ENCODE data around the gene PTCRA.
"Not testable (repeated sequence)": the region's sequence is repeated elsewhere in the genome, so short reads cannot be mapped to it uniquely, and the experiment has no call there.

The PTCRA gene

DNA sequence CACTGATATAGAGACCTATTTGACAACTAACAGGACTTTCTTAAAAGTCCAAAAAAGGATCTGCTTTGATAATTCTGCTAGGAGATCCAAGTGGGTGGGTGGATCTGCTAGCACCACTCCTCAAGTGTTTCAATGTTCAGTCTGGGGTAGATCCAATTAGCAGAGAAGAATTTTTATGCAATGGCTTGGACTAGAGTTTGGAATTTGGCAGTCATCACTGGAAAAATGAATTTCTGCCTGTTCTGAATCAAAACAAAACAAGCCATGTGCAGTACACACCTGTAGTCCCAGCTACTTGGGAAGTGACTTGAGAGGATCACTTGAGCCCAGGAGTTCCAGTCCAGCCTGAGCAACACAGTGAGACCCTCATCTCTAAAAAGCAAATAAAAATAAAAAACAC is 32.1 kb downstream of the PTCRA start:
- DNase-seq: no peak

DNA sequence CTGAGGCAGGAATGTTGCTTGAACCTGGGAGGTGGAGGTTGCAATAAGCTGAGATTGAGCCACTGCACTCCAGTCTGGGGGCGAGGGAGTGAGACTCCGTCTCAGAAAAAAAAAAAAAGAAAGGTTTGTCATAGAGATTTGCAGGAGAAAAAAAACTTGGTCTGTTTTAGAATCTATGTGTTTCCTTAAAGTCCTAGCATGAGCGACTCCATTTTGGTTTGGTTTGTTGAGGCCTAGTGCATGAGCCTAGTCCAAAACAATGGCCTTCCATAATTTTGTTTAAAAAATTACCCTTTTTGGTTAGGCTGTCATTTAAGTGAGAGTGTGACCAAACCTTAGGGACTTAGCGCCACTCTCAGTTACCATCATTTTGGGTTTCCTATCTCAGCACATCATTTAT is 36.5 kb downstream of the PTCRA start:
- DNase-seq: no peak

DNA sequence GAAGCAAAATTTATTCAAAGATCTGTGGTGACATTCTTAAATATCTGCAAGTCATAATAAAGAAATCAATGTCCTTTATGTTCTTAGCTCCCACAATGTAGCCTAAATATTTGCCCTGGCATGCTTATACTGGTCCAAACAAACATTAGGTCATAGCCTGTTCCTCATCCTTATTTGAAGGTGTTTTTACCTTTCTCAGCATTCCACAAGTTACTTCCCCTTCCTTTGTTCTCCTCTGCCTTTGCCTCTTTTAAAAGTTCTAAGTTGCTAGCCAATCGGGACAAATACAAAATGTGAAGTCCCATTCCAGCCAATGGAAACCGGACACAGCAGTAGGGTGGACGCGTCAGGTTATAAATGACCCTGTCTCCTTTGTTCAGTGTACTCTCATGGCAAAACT is 38.6 kb downstream of the PTCRA start:
- not testable (repeated sequence) for DNase-seq

DNA sequence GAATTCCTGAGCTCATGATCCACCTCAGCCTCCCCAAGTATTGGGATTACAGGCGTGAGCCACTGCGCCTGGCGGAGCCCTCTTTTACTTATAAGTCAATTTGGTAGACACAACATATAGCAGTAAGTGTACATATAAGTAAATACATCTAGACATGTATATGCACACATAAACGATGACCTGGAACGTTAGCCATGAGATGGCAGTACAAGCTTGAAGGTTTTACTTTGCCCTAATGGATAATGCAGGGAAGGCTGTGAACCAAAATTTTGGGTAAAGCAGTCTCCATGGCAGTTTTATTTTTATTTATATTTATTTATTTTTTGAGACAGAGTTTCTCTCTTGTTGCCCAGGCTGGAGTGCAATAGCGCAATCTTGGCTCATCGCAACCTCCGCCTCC is 42.3 kb downstream of the PTCRA start:
- DNase-seq: no peak

DNA sequence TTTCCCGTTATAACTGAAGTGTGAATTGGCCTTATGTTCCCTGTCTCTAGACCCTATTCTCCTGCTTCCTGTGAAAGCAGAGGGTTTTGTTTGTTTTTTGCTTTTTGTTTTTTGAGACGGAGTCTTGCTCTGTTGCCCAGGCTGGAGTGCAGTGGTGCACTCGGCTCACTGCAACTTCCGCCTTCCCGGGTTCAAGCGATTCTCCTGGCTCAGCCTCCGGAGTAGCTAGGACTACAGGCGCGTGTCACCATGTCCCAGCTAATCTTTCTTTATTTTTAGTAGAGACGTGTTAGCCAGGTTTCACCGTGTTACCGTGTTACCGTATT is 44.0 kb downstream of the PTCRA start:
- DNase-seq: no peak

DNA sequence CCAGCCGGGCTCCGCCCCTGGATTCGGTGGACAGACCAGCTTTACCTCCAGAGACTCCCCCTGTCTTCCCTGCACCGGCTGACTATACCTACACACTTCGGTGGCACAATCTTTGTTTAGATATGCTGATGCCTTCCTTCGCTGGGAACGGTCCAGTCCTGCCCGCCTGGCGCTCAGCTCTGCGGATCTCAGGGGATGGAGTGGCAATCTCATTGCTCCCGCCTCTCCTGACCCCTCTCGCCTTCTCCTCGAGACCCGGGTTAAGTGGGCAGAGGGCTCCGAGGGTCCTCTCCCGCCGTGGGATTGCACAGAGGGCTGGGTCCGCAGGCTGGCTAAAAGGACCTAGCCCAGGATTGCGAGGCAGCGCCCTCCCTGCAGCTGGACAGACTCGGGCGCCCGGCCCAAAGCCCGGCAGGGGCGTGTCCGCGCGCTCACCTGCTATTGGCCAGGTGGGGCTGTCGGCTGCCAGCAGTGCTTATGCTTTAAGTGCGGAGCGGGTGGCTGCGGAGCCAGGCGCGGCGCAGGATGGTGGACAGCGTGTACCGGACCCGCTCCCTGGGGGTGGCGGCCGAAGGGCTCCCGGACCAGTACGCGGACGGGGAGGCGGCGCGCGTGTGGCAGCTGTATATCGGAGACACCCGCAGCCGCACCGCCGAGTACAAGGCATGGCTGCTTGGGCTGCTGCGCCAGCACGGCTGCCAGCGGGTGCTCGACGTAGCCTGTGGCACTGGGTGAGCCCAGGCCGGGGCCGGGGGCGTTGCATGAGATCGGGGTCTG is 44.6 kb downstream of the PTCRA start, which contains the start of gene GNMT:
Gene GNMT (plus strand): TSS at position 512 of the 777 bp plus-strand sequence. CDS start 14 bp downstream, at position 526.
- peak; percentile 12 to 15 for DNase-seq

DNA sequence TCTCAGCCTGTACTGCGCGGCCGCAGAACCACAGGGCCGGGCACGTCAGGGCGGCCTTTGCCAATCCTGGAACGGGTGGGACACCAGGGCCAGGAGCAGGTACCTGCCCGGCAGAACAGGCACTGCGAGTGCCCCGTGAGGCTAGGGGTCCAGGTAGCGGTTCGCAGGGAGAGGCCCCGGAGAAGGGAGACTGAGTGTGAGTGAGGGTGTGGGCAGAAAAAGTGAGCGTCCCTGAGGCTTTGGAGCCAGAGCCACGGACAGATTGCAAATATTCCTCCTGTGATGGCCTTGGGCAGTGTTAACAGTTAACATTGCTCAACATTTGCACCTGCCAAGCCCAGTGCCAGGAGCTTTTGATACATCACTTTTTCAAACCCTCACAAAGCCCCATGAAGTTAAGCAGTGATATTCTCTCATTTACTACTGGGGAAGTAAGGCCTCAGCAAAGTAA is 45.2 kb downstream of the PTCRA start:
- DNase-seq: no peak

DNA sequence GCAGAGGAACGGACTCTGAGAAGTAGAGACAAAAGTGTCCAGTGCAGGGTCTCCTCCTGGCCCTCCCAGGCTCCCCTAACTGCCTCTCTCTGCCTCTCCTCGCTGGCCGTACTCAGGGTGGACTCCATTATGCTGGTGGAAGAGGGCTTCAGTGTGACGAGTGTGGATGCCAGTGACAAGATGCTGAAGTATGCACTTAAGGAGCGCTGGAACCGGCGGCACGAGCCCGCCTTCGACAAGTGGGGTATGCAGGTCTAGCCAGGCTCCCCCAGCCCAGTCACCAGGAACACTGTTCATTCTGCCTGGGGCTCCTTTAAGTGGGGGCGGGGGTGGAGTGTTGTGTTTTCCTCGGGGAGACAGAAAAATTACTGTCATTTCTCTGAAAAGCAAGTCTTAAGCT is 46.2 kb downstream of the PTCRA start:
- no peak for DNase-seq

DNA sequence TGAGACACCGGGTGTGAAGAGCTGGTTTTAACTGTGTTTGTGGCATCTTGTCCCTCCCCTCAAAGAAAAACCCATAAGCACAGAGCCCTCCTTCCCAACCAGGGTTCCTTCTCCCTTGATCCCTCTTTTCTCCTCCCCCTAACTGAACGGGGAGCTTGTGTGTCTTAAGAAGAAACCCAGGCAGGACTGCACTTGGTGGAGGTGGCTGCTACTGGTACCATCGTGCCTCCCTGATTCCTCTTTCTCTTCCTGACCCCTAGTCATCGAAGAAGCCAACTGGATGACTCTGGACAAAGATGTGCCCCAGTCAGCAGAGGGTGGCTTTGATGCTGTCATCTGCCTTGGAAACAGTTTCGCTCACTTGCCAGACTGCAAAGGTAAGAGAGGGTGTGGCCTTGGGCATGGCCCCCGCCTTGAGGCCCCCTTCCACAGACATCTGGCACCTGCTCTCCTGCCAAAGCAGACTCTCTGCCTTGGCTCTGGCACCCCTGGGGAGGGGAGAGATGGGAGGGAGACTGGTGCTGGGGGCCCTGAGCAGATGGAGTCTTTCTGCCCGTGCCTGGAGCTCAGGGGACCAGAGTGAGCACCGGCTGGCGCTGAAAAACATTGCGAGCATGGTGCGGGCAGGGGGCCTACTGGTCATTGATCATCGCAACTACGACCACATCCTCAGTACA is 46.8 kb downstream of the PTCRA start:
- no peak for DNase-seq

DNA sequence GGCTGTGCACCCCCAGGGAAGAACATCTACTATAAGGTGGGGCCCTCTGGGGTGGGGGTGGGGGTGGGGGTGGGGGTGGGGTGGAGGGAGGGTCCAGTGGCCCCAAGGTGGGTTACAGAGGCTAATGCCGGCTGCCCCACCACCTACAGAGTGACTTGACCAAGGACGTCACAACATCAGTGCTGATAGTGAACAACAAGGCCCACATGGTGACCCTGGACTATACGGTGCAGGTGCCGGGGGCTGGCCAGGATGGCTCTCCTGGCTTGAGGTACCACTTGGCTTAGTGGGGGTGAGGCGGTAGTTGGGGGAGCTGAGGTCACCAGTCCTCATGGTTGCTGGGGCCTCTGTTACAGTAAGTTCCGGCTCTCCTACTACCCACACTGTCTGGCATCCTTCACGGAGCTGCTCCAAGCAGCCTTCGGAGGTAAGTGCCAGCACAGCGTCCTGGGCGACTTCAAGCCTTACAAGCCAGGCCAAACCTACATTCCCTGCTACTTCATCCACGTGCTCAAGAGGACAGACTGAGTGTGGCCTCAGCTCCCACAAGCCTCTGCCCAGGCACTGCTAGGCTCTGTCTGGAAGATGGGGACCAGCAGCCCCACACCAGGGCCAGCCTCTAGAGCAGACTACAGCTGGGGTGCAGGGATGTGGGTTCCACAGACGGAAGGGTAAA is 47.5 kb downstream of the PTCRA start:
- DNase-seq: no peak

DNA sequence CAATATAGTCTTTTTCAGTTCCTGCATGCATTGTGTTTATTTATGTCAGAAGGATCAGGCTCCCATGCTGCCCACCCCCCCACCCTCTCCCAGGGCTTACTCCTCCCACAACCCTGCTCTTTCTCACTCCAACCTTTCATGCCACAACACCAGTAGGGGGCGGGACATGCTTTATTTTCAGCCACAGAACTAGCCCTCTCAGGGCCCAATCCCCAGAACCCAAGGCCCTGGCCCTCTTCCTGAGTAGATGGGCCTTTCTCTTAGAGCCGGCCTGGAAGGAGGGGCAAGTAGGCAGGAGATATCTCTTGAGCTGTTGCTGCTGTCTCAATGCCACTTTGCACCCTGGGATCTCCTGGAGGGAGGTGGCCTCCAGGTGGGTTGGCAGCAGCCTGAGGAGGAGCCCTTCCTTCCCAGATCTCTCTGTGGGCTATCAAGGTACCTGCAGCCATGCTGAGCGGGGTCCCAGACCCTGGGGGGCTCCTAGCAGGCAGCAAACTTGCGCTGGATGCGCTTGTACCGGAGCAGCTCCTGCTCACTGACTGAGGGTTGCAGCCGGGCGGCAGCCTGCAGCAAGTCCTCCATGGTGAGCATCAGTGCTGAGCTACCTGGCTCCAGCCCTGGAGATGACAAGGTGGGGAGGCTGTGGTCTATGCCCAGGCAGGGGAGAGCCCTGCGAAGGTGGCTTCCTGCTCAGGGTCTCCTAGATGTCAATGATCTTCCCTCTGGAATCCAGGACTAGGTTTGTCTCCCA is 48.2 kb downstream of the PTCRA start:
- peak; percentile 25 to 31 for DNase-seq

DNA sequence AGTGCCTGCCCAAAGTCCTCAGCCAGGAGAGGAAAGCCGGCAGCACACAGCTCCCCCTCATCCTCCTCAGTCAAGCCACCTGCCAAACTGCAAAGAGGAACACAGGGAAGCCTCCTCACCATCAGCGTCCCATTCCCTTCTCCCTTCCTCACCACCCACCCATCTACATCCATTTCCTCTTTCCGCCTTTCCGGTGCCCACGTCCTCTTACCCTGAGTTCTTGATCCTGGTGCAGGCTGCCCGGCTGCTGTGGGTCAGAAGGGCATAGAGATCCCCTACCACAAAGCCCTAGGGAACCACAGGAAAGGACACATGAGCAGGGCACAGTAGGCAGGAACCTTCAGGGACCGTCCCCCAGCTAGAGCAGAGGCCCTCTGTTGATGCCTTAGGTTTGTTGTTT is 50.7 kb downstream of the PTCRA start:
- DNase-seq: no peak

DNA sequence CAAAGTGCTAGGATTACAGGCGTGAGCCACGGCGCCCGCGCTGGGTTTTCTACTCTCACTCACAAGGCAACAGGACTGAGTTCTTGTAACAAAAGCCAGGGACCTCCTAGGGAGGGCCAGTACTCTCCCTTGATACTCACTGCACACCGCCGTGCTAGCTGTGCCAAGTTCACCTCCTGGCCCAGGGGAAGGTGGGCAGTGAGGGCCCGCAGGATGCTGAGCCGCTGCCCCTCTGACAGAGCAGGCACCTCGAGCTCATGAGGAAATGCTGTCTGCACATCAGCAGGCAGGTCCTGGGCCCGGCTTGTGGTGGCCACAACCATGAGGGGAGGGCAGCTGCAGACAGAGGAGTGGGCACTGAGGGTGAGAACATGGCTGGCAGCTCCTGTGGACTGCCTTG is 51.4 kb downstream of the PTCRA start:
- no peak for DNase-seq

DNA sequence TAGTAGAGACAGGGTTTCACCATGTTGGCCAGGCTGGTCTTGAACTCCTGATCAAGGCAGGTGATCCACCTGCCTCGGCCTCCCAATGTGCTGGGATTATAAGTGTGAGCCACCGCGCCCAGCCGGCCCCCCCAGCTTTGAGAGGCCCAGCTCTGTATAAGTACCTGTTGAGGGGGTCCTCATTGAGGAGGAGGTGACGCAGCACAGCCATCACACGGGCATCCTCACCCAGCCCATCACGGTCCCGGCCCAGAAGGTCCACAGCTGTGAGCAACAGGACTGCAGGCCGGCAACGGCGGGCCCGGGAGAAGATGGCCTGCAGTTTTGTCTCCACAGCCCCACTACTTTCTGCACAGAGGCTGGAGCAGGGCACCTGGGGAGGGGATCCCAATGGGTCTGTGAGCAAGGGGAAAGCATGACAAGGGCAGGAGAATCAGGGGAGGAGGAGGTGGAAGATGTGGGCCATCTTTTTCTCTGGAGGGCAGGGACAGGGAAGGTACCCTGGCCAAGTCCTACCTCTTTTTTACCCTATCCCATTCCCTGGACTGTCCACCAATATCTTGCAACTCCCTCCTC is 52.4 kb downstream of the PTCRA start:
- DNase-seq: no peak

DNA sequence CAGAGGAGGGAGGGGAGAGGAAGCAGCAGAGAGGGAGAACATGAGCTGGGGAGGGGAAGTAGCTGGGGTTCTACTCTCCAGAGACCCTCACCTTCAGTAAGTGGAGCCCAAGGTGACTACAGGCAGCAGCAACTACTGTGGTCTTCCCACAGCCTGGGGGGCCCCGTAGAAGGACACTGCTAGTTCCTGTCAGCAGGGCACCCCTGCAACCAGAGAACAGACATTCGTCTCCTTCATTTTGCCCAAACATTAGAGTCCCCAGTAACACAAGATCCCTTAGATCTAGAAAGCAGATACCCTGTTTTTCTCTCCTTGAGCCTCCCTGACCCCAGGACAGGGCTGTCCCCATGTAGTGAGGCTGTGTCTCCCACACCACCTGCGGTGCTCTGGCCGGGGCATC is 52.9 kb downstream of the PTCRA start:
- DNase-seq: no peak

DNA sequence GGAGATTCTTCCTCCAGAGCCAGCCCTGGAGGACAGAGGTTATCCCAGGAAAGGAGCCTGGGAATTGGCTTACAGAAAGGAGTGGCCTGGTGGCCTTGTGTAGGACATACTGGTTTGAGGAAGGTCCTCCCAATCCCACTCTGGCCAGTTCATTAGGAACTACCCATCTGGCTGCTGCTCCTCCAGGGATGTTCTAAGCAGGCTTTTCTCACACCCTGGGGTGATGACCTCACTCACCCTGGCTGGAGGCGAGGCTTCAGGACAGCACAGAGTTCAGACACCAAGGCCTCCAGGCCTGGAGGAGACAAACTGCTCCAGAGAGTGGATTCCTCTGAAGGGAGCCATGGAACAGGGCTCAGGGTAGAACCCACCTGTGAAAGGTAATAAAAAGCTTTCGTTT is 53.6 kb downstream of the PTCRA start:
- DNase-seq: no peak

DNA sequence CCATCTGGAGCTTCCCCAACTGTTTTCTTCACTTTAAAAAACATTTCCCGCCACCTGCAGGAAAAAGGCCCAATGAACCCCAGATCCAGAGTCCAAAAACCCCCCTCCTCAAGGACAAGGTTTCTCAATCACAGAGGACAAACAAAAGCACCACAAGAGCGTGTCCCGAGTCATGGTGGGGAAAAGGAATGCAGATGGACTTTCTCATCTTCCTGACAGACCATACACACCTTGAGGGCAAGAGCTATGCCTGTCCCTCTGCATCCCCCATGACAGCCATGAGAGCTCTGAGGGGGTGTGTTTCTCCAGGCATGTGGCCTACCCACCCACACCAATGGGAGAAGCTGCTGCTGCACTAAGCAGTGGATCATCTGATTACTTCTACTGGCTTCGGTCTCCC is 54.1 kb downstream of the PTCRA start:
- DNase-seq: no peak

DNA sequence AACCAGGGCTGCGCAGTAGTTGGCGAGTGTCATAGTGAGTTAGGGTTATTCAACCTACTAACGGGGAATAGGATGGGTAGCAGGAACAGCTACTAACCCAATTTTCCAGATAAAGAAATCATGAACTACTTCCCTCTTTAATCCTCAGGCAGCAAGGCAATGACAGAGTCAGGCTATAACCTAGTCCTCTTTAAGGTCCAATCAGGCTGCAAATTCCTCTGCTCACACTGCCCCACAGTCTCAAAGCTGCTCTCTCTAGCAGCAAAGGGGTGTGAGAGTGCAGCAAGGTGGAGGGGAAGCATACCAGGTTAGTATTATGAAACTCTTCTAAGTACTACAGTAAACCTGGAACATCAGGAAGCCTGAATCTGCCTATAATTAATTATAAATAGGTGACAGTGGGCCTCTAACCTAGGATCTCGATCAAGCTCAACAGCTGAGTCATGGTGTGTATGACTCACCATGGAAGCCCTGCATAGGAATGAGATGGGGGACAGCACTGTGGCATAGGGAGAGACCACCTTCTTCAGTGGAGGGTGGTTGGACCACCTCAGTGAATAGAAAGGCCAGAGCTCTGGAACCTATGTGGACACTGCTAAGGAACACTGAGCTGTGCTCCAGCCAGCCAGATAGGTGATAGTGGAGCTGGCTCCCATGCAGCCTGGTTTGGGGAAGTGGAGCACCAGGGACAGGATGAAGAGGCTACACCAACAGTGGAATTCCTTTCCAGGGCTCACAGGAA is 55.2 kb downstream of the PTCRA start:
- DNase-seq: no peak

DNA sequence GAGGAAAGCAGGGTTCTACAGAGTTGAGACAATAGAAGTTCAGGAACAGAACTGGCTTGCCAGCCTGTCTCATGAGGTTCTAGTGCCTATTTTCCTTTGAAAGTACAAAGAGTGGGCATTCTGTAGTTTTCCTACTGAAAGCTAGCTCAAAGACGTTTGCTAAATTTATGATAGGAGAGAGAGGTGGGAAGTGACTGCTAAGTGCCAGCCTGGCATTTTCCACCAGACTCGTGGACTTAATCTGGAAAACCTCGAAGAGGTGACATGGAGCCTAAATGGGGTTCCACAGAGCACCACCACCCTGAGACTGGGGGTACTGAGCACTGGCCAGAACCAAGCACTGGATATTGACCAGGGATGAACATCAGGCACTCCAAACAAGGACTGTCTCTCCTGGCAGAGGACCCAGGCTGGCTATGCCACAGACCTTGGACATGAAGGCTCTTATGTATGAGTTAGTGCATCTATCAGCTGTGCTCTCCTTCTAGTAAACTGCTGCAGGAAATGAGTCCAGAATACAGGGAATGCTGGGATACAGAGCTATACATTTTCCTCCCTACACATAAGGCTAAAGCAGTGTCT is 56.0 kb downstream of the PTCRA start:
- DNase-seq: no peak

DNA sequence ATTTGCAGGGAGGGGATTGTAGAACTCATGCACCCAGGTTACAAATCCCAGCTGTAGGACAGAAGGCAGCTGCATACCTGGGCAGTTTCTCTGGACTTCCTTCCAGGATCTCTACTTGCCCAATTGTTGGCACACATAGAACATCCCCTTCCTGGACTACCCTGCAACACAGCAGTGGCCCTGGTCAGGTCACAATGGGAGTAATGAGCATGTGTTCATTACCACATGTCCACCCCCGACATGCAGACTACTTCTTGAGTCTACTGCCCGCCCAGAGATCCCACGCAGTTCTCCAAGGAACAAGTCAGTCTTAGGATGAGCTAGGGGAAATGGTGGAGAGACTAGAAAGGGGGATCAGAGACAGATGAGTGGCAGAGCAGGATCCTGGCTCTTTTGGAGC is 58.1 kb downstream of the PTCRA start:
- DNase-seq: no peak

DNA sequence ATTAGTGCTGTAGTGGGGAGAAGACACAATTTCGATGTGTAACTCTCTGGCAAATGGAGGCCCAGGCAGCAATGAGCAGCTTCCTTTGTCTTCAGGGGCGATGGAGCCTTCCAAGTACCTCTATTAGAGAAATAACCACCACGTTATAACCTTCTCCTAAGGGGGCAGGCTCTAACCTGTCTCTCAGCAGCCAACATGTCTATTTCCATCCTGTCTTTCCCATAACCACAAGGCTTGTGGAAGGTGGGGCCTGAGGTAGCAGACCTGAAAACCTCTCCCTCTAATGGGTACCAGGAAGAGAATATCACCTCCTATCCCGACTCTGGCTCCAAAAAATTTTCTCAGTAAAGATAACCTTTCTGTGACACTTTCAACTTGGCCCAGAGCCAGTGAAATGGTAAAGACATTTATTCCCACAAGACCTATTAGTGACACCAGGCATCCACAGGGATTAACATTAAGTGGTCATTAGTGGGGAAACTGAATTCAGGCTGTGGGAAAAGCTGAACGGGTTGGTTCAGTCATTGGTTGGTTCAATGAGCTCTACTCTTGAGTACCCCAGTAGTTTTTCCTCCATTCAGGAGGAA is 59.2 kb downstream of the PTCRA start:
- no peak for DNase-seq
